ENCODE data around the gene PPEF2. TPM values are rescaled to one million over a fixed set of nuclear protein-coding genes. Genes with fewer than 3 reads are reported as not detected.

Gene PPEF2, protein sequence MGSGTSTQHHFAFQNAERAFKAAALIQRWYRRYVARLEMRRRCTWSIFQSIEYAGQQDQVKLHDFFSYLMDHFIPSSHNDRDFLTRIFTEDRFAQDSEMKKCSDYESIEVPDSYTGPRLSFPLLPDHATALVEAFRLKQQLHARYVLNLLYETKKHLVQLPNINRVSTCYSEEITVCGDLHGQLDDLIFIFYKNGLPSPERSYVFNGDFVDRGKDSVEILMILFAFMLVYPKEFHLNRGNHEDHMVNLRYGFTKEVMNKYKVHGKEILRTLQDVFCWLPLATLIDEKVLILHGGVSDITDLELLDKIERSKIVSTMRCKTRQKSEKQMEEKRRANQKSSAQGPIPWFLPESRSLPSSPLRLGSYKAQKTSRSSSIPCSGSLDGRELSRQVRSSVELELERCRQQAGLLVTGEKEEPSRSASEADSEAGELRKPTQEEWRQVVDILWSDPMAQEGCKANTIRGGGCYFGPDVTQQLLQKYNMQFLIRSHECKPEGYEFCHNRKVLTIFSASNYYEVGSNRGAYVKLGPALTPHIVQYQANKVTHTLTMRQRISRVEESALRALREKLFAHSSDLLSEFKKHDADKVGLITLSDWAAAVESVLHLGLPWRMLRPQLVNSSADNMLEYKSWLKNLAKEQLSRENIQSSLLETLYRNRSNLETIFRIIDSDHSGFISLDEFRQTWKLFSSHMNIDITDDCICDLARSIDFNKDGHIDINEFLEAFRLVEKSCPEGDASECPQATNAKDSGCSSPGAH
- total RNA-seq = not detected

DNA sequence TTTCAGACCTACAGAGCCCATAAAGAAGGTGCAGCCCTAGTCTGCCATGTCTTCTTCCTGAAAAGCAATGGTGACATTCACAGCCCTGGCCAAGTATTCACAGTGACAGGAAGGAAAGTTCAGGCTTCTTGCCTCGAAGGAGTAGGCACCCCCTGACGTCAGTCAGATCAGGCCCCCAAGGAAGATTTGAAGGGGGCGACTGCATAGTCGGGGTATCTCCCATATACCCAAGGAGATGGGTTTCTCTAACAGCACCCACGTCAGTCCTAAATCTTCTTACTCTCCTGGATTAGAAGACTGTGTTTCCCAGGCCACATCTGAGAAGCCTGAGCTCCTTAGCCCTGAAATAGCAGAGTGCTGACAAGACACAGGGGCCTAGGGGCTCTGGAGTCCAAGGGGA is at the start of gene PPEF2:
TSS of gene PPEF2 (minus strand) at position 101 of the 400 bp plus-strand sequence. CDS start 6,127 bp downstream, outside the sequence.
- H3K4me3 ChIP-seq (replicated peaks in 1 of 3) = no peak within 1 kb of the TSS
- H3K36me3 ChIP-seq = no peaks in the 10 kb centered on the region
- H3K4me1 ChIP-seq = no peaks in the 10 kb centered on the region
- H3K9me3 ChIP-seq = no peaks in the 10 kb centered on the region
- DNase-seq = no peak
- intact Hi-C loops (cut with DNase I) = no loop called here
- WGBS, 2 donors = 85 to 89% methylated on average over 5 of the region's 5 CpGs
- TF ChIP-seq POLR2A (IDR thresholded peaks at IDR 0.05) (no peak), CTCF (IDR thresholded peaks at IDR 0.05) (no peak)
- no peaks in the 10 kb centered on the region for H3K27me3 ChIP-seq
- H3K27ac ChIP-seq = no peak within 1 kb of the TSS

GRCh38 chr4:75950213-75950815 is 48.1 kb upstream of the PPEF2 start:
- Histone ChIP-seq H3K27me3 (no peaks in the 10 kb centered on the region), H3K9me3 (no peaks in the 10 kb centered on the region), H3K36me3 (peaks cover 29 to 44% of the 10 kb centered on the region in 2 donors), H3K4me3 (replicated peaks in 1 of 3) (no peak overlapping the region), H3K4me1 (no peaks in the 10 kb centered on the region), H3K27ac (no peak overlapping the region)
- DNase-seq = no peak
- intact Hi-C loops (cut with DNase I) = no loop called here
- 84 to 93% methylated on average over 3 of the region's 3 CpGs for WGBS, 2 donors
- TF ChIP-seq CTCF (IDR thresholded peaks at IDR 0.05) (no peak), POLR2A (IDR thresholded peaks at IDR 0.05) (no peak)

DNA sequence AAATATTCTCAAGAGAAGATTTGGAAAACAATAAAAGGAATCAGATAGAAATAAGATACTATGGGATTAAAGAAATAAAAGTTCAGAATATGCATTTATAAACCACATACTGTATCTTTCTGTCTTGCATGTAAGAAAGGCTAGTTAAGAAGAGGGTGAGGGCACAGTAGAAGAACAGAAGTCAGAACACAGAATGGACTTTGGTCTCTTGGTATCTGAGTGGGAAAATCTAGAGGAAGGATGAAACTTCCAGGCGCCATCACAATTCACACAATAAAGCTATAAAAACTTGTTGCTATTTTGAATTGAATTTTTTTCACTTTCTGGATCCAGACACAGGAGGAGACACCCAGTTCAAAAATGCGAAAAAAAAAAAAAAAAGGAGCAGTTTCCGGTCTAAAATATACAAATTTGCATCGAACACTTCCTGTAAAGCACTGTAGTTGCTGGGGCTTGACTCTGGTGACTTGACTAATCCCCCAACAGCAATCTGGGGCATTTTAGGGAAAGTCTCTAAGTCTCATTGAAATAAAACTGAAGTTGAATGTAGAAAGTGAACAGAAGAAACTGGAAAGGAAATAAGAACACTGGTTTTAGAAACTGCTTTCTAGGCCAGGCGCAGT is 46.7 kb upstream of the PPEF2 start:
- Histone ChIP-seq H3K4me3 (replicated peaks in 1 of 3) (no peak overlapping the region), H3K27ac (no peak overlapping the region), H3K27me3 (no peaks in the 10 kb centered on the region), H3K36me3 (peaks cover 22 to 31% of the 10 kb centered on the region in 2 donors), H3K9me3 (no peaks in the 10 kb centered on the region), H3K4me1 (no peaks in the 10 kb centered on the region)
- WGBS, 2 donors = 65 to 87% methylated on average over 5 of the region's 5 CpGs
- intact Hi-C loops (cut with DNase I) = no loop called here
- TF ChIP-seq POLR2A (IDR thresholded peaks at IDR 0.05) (no peak), CTCF (IDR thresholded peaks at IDR 0.05) (no peak)
- no peak for DNase-seq

DNA sequence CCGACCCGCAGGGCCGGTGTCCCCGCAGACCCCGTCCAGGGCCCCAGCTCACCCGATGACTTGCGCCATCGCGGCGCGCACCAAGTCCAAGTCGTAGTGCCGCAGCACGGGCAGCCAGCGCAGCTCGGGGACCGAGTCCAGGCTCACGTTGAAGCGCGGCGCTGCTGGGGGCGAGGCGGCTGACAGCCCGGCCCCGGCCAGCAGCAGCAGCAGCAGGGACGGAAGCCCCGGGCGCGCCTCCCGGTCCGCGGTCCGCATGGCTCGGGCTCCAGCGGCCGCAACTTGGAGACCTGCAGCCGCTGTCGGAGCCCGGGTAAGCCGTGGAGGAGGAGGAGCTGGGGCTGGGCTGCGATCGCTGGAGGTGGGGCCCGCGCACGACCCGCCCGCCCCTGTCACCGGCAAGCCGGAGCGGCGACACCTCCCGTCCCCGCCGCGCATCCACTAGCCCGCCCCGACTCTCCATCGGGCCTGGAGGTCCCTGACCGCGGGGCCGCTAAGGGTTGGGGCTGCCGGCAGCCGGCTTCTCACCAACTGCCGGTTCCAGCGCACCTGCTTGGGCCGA is 38.5 kb upstream of the PPEF2 start, which contains the start of gene NAAA:
TSS of gene NAAA (minus strand) at position 322 of the 562 bp plus-strand sequence. CDS start at position 258, 64 bp downstream.
- H3K9me3 ChIP-seq = no peaks in the 10 kb centered on the region
- H3K36me3 ChIP-seq = peaks cover 0 to 3% of the 10 kb centered on the region in 2 donors
- H3K4me3 ChIP-seq (replicated peaks in 1 of 3) = peak within 1 kb of the TSS; percentile 75 to 96 (median 90)
- H3K27ac ChIP-seq = peak within 1 kb of the TSS; percentile 13 to 84 (median 71)
- H3K27me3 ChIP-seq = no peaks in the 10 kb centered on the region
- intact Hi-C loops (cut with DNase I) = no loop called here
- H3K4me1 ChIP-seq = peaks cover 4 to 8% of the 10 kb centered on the region in 2 donors
- peak; percentile 70 to 89 for DNase-seq
- 1 to 2% methylated on average over 19 to 24 of the region's 66 CpGs for WGBS, 2 donors
- TF ChIP-seq CTCF (IDR thresholded peaks at IDR 0.05) = peak in 5 of 6 experiments; percentile 23 to 74 (median 29)
- peak in 1 of 2 donors; percentile 78 for TF ChIP-seq POLR2A (IDR thresholded peaks at IDR 0.05)

Measured in thyroid gland (tissue), 4 donors.